NT2/D1 (cell line): ENCODE results near the gene ABCF3.

Experiments used
- SUZ12 ChIP-seq: IDR thresholded peaks from 2 replicates; pipeline ENCODE4 v1.6.1; 2011; ENCODE audit not compliant: insufficient read length, insufficient read depth; ENCODE audit errors: extremely low read depth
- YY1 ChIP-seq: IDR thresholded peaks from 2 replicates; pipeline ENCODE4 v1.6.1; 2011; ENCODE audit not compliant: insufficient read length, insufficient read depth
- ZNF274 ChIP-seq: IDR thresholded peaks from 2 replicates; pipeline ENCODE4 v1.6.1; 2011; ENCODE audit warnings: mild to moderate bottlenecking, low read depth, low read length

DNA sequence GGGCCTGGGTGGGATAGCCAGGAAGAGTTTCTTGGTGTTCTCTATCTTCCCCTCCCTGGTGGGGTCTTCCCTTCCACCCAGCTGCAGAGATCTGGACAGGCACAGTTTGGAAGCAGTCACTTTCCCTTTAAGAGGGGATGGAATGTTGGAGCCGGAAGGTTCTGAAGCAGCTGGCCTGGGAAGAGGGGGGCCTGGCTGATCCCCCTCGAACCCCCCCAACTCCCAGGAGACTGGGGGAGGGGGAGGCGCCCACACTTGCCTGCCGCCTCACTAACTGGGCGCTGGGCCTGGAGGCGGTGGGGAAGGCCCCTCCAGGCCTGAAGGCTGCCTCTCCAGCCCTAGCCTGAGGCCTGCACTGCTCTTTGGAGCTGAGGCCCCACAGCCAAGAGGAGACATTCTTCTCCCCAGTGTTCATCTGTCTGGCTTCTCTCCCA lies 29.5 kb upstream of the ABCF3 start:
- no peak for TF ChIP-seq ZNF274
- TF ChIP-seq YY1: no peak
- TF ChIP-seq SUZ12: no peak
